ENCODE measurements around the gene COPZ2. TPM values are rescaled to one million over a fixed set of nuclear protein-coding genes. Genes with fewer than 3 reads are reported as not detected.

The COPZ2 gene
- total RNA-seq, 1 donor from 2014 or later, result 0.30 TPM

DNA sequence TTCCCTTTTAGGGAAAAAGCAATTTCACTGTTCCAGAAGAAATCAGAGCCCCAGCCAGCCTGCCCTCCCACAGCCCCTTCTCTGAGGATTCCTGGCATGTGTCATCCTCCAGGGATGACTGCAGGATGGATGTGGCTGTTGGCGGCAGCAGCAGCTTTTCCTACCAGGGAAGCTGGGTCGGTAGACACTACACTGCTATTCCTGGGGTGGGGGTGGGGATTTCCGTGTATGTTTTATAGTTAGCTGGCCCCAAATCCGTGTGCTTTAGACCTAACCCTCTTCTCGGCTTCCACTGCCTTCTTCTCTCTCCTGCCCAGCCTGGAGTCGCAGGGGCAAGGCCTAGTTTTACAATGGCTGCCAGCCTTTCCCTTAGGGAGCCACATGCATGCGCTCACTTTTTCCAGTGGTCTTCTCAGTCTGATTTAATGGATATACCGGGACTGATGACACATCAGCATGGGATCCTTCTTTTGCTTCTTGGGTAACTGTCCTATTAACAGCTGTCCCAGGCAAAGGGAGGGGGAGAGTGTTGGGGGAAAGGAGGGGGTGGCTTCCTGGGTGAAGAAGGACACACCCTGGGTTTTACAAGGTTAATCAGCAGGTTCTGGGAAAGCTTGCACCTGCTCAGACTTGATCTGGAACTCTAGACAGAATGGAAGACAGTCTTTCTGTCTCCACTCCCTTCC, 7.9 kb upstream of the COPZ2 start:
- Histone ChIP-seq H3K27ac (no peak overlapping the region), H4K20me1 (ENCODE audit: low read depth) (peaks cover 18% of the 10 kb centered on the region), H3K4me2 (no peak overlapping the region), H3K9me3 (ENCODE audit: low read depth) (no peaks in the 10 kb centered on the region), H3F3A (ENCODE audit: low read depth) (peaks cover 19% of the 10 kb centered on the region), H3K4me3 (no peak overlapping the region), H3K9ac (no peak overlapping the region), H3K36me3 (no peaks in the 10 kb centered on the region), H3K27me3 (no peaks in the 10 kb centered on the region), H2AFZ (replicated peaks) (no peak overlapping the region), H3K4me1 (peaks cover 16% of the 10 kb centered on the region), H3K79me2 (ENCODE audit: low read depth) (peaks cover 38% of the 10 kb centered on the region)
- no peaks in the 10 kb centered on the region for H3K9me3 Mint-ChIP-seq
- H3K27ac Mint-ChIP-seq, result peak overlapping the region; percentile 72
- H3K27me3 Mint-ChIP-seq (ENCODE audit: insufficient read depth, low read depth), result no peaks in the 10 kb centered on the region
- peak overlapping the region; percentile 100 for H3K4me3 Mint-ChIP-seq
- TF ChIP-seq, protein P1, sequence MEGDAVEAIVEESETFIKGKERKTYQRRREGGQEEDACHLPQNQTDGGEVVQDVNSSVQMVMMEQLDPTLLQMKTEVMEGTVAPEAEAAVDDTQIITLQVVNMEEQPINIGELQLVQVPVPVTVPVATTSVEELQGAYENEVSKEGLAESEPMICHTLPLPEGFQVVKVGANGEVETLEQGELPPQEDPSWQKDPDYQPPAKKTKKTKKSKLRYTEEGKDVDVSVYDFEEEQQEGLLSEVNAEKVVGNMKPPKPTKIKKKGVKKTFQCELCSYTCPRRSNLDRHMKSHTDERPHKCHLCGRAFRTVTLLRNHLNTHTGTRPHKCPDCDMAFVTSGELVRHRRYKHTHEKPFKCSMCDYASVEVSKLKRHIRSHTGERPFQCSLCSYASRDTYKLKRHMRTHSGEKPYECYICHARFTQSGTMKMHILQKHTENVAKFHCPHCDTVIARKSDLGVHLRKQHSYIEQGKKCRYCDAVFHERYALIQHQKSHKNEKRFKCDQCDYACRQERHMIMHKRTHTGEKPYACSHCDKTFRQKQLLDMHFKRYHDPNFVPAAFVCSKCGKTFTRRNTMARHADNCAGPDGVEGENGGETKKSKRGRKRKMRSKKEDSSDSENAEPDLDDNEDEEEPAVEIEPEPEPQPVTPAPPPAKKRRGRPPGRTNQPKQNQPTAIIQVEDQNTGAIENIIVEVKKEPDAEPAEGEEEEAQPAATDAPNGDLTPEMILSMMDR (IDR thresholded peaks at IDR 0.05), result no peak
- TF ChIP-seq EZH2 (IDR thresholded peaks at IDR 0.05) (no peak), EZH2phosphoT487 (IDR thresholded peaks at IDR 0.05) (no peak)
- no peak for DNase-seq (ENCODE audit: low spot score)
- peaks cover 34% of the 10 kb centered on the region for H3K4me1 Mint-ChIP-seq
- peaks cover 8% of the 10 kb centered on the region for H3K36me3 Mint-ChIP-seq

DNA sequence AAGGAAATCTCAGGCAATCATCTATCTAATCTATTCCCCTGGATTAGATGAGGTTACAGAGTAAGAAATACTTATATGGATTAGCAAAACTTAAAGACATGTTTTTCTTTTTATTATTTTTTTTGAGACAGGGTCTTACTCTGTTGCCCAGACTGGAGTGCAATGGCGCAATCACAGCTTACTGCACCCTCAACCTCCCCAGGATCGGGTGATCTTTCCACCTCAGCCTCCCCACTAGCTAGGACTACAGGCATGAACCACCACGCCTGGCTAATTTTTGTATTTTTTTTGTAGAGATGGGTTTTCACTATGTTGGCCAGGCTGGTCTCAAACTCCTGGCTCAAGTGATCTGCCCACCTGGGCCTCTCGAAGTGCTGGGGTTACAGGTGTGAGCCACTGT, 7.3 kb upstream of the COPZ2 start:
- no peak overlapping the region for H3K27ac Mint-ChIP-seq
- H3K9me3 Mint-ChIP-seq, result no peaks in the 10 kb centered on the region
- no peaks in the 10 kb centered on the region for H3K27me3 Mint-ChIP-seq (ENCODE audit: insufficient read depth, low read depth)
- H3K4me3 Mint-ChIP-seq, result no peak overlapping the region
- Histone ChIP-seq H3K27me3 (peaks cover under 1% of the 10 kb centered on the region), H3K27ac (no peak overlapping the region), H3K4me3 (no peak overlapping the region), H3K79me2 (ENCODE audit: low read depth) (peaks cover 32% of the 10 kb centered on the region), H3K4me2 (no peak overlapping the region), H2AFZ (replicated peaks) (no peak overlapping the region), H4K20me1 (ENCODE audit: low read depth) (peaks cover 12% of the 10 kb centered on the region), H3K36me3 (no peaks in the 10 kb centered on the region), H3K4me1 (peaks cover 13% of the 10 kb centered on the region), H3K9me3 (ENCODE audit: low read depth) (no peaks in the 10 kb centered on the region), H3F3A (ENCODE audit: low read depth) (peaks cover 12% of the 10 kb centered on the region), H3K9ac (no peak overlapping the region)
- DNase-seq (ENCODE audit: low spot score), result no peak
- TF ChIP-seq, protein P1 (IDR thresholded peaks at IDR 0.05), result no peak
- TF ChIP-seq EZH2 (IDR thresholded peaks at IDR 0.05), result no peak
- no peak for TF ChIP-seq EZH2phosphoT487 (IDR thresholded peaks at IDR 0.05)
- peaks cover 28% of the 10 kb centered on the region for H3K4me1 Mint-ChIP-seq
- peaks cover 5% of the 10 kb centered on the region for H3K36me3 Mint-ChIP-seq

DNA sequence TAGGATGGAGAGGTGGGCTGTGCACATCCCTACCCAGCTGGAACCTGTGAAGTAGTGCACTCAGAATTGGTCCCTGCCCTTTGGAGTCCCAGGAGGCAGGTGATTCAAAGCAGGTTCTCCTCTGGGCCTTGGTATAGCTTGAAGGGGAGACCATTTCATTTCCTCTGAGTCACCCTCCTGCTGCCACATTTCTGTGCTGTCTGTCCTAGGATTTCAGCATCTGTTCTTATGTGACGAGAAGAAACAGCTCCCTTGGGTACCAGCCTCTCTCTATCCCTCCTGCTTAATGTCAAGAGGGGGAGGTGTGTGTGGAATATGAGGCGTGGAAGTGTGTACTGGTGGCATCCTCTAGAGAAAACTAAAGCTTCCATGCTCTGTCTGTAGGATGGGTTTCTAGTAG, 5.6 kb upstream of the COPZ2 start:
- no peaks in the 10 kb centered on the region for H3K9me3 ChIP-seq (ENCODE audit: low read depth)

More for the DNA sequence above, 5.6 kb upstream of the COPZ2 start:
- Mint-ChIP-seq H3K9me3 (no peaks in the 10 kb centered on the region), H3K4me3 (no peak overlapping the region), H3K27me3 (ENCODE audit: insufficient read depth, low read depth) (peaks cover 4% of the 10 kb centered on the region), H3K4me1 (peaks cover 21% of the 10 kb centered on the region), H3K27ac (no peak overlapping the region), H3K36me3 (peaks cover 5% of the 10 kb centered on the region)
- H3F3A ChIP-seq (ENCODE audit: low read depth), result peaks cover 6% of the 10 kb centered on the region
- DNase-seq (ENCODE audit: low spot score), result no peak
- H3K36me3 ChIP-seq, result no peaks in the 10 kb centered on the region
- no peak overlapping the region for H3K4me3 ChIP-seq
- no peak for TF ChIP-seq EZH2 (IDR thresholded peaks at IDR 0.05)
- no peak for TF ChIP-seq EZH2phosphoT487 (IDR thresholded peaks at IDR 0.05)
- TF ChIP-seq, protein P1 (IDR thresholded peaks at IDR 0.05), result no peak
- H3K79me2 ChIP-seq (ENCODE audit: low read depth), result peaks cover 17% of the 10 kb centered on the region
- peaks cover 5% of the 10 kb centered on the region for H3K4me1 ChIP-seq
- H3K27me3 ChIP-seq, result peaks cover 17% of the 10 kb centered on the region
- H2AFZ ChIP-seq (replicated peaks), result no peak overlapping the region
- no peak overlapping the region for H3K4me2 ChIP-seq
- no peak overlapping the region for H3K9ac ChIP-seq
- no peaks in the 10 kb centered on the region for H4K20me1 ChIP-seq (ENCODE audit: low read depth)
- no peak overlapping the region for H3K27ac ChIP-seq
